A549 (cell line): ENCODE data around the gene HSD3B2. TPM values are rescaled to one million over a fixed set of nuclear protein-coding genes. Genes with fewer than 3 reads are reported as not detected.

Experiments
- ATAC-seq, 2 experiments: fragments of 200-7000 bp in 1 of 2; fragments of >200 bp in 1 of 2; cut with Nextera tagmentation in 1 of 2; cut with Tn5 transposase in 1 of 2; 3 replicates each; pipeline versions ENCODE4 v1.8.0 to v1.9.1; 2018 to 2020; ENCODE audit warnings: mild to moderate bottlenecking in 1 of 2, moderate library complexity in 1 of 2
- CTCF ChIA-PET: fragments of 300-600 bp; sonication (Branson Sonifier 250); formaldehyde crosslinking; extraction: SDS; loops from one replicate; lab custom pipeline; 2021; ENCODE audit warnings: antibody characterized with exemption, inconsistent platforms; lab: Yijun Ruan, JAX
- POLR2A ChIA-PET: fragments of 350-600 bp; formaldehyde crosslinking; extraction: SDS; loops from one replicate; lab custom pipeline; 2021; ENCODE audit warnings: antibody characterized with exemption, inconsistent platforms; lab: Yijun Ruan, JAX
- DNase-seq, 2 experiments: peaks; one replicate each; pipeline versions ENCODE4 v3.0.0 to v3.0.0-alpha.2; 2011 to 2016; ENCODE audit warnings: low read depth in 1 of 2, low spot score in 1 of 2
- FAIRE-seq: peaks from 2 replicates; lab custom pipeline; 2011; peaks lifted over from hg19 to GRCh38; lab: Jason Lieb, UNC
- H3K27ac ChIP-seq, 2 experiments: fragments of >200 bp; sonication (Bioruptor Twin); formaldehyde crosslinking; 3 replicates each; pipeline ENCODE4 v1.5.1; 2016 to 2017
- H3K4me1 ChIP-seq: fragments of >200 bp; sonication (Bioruptor Twin); formaldehyde crosslinking; 3 replicates; pipeline ENCODE4 v1.6.1; 2016
- H3K4me2 ChIP-seq: fragments of >200 bp; sonication (Bioruptor Twin); formaldehyde crosslinking; 3 replicates; pipeline ENCODE4 v1.6.1; 2016
- H3K4me3 ChIP-seq: fragments of >200 bp; sonication (Bioruptor Twin); formaldehyde crosslinking; 3 replicates; pipeline ENCODE4 v1.5.1; 2016
- H3K9me3 ChIP-seq: fragments of >200 bp; sonication (Bioruptor Twin); formaldehyde crosslinking; 3 replicates; pipeline ENCODE4 v1.6.1; 2016
- BHLHE40 ChIP-seq: IDR thresholded peaks from 2 replicates; pipeline ENCODE4 v1.6.1; 2012; ENCODE audit warnings: low read depth, low read length, inconsistent platforms
- CBX2 ChIP-seq: fragments of 200-600 bp; sonication (generic); IDR thresholded peaks from 2 replicates; pipeline ENCODE4 v1.6.1; 2016; ENCODE audit warnings: low read depth, mild to moderate bottlenecking, borderline replicate concordance
- CEBPB ChIP-seq, 2 experiments: fragments of >200 bp in 1 of 2; sonication (Bioruptor Twin) in 1 of 2; formaldehyde crosslinking in 1 of 2; IDR thresholded peaks; 2 replicates each; pipeline ENCODE4 v1.6.1; 2012 to 2016
- CHD2 ChIP-seq: fragments of 150-350 bp; IDR thresholded peaks from 2 replicates; pipeline ENCODE4 v1.6.1; 2014; ENCODE audit warnings: low read length; ENCODE audit not compliant: partially characterized antibody
- CHD4 ChIP-seq: fragments of 200-600 bp; sonication (generic); IDR thresholded peaks from 2 replicates; pipeline ENCODE4 v1.6.1; 2016; ENCODE audit warnings: antibody characterized with exemption, mild to moderate bottlenecking, borderline replicate concordance
- EHMT2 ChIP-seq: fragments of 200-600 bp; sonication (generic); IDR thresholded peaks from 2 replicates; pipeline ENCODE4 v1.6.1; 2016; ENCODE audit warnings: antibody characterized with exemption, low read depth, mild to moderate bottlenecking, moderate library complexity
- EP300 ChIP-seq, 2 experiments: fragments of >200 bp; sonication (Bioruptor Twin); formaldehyde crosslinking; IDR thresholded peaks; 2 replicates in 1 of 2; 3 replicates in 1 of 2; pipeline ENCODE4 v1.6.1; 2016 to 2017
- FOSL2 ChIP-seq, 2 experiments: fragments of 450-650 bp in 1 of 2; fragments of >200 bp in 1 of 2; sonication (Bioruptor Twin) in 1 of 2; formaldehyde crosslinking; IDR thresholded peaks; 2 replicates each; pipeline versions ENCODE4 v1.5.0 to v1.6.1; 2016 to 2020; ENCODE audit warnings: mild to moderate bottlenecking in 1 of 2, moderate library complexity in 1 of 2
- FOXS1 ChIP-seq: fragments of 250-450 bp; sonication (Bioruptor Pico); IDR thresholded peaks from 2 replicates; pipeline ENCODE4 v1.5.0; 2020; ENCODE audit warnings: mild to moderate bottlenecking, moderate library complexity
- HDAC2 ChIP-seq: fragments of 200-600 bp; sonication (generic); IDR thresholded peaks from 2 replicates; pipeline ENCODE4 v1.6.1; 2016
- HEYL ChIP-seq: fragments of 250-450 bp; sonication (Bioruptor Pico); IDR thresholded peaks from 2 replicates; pipeline ENCODE4 v1.8.0; 2021; ENCODE audit warnings: mild to moderate bottlenecking, moderate library complexity
- HOXA7 ChIP-seq: fragments of 250-450 bp; sonication (Bioruptor Pico); IDR thresholded peaks from 2 replicates; pipeline ENCODE4 v1.5.0; 2020; ENCODE audit warnings: mild to moderate bottlenecking, moderate library complexity
- HOXB5 ChIP-seq: fragments of 250-450 bp; sonication (Bioruptor Pico); IDR thresholded peaks from 2 replicates; pipeline ENCODE4 v1.5.0; 2020; ENCODE audit warnings: mild to moderate bottlenecking, moderate library complexity
- JUN ChIP-seq, 2 experiments: fragments of >200 bp; sonication (Bioruptor Twin); formaldehyde crosslinking; IDR thresholded peaks; 2 replicates in 1 of 2; 3 replicates in 1 of 2; pipeline ENCODE4 v1.6.1; 2016 to 2017
- JUNB ChIP-seq: fragments of >200 bp; sonication (Bioruptor Twin); formaldehyde crosslinking; IDR thresholded peaks from 2 replicates; pipeline ENCODE4 v1.6.1; 2016
- KDM1A ChIP-seq: fragments of 200-600 bp; sonication (generic); IDR thresholded peaks from 2 replicates; pipeline ENCODE4 v1.6.1; 2016; ENCODE audit warnings: low read depth, mild to moderate bottlenecking
- MAX ChIP-seq: IDR thresholded peaks from 2 replicates; pipeline ENCODE4 v1.6.1; 2012
- MYC ChIP-seq: IDR thresholded peaks from 2 replicates; pipeline ENCODE4 v1.6.1; 2012; ENCODE audit warnings: mild to moderate bottlenecking, inconsistent platforms, low read length, improper control_type of control experiment, borderline replicate concordance
- NFE2L2 ChIP-seq: fragments of 150-350 bp; conservative IDR thresholded peaks from 2 replicates; pipeline ENCODE4 v1.6.1; 2014; ENCODE audit warnings: low read length
- NPAS2 ChIP-seq: fragments of 250-450 bp; sonication (Bioruptor Pico); IDR thresholded peaks from 2 replicates; pipeline ENCODE4 v1.8.0; 2022; ENCODE audit warnings: mild to moderate bottlenecking, moderate library complexity, borderline replicate concordance
- NR3C1 ChIP-seq: fragments of >200 bp; sonication (Bioruptor Twin); formaldehyde crosslinking; IDR thresholded peaks from 3 replicates; pipeline ENCODE4 v1.6.1; 2017
- POLR2AphosphoS2 ChIP-seq: conservative IDR thresholded peaks from 2 replicates; pipeline ENCODE4 v1.6.1; 2012; ENCODE audit warnings: low read length, improper control_type of control experiment, inconsistent platforms
- RARB ChIP-seq: fragments of 250-450 bp; sonication (Bioruptor Pico); IDR thresholded peaks from 2 replicates; pipeline ENCODE4 v1.8.0; 2021; ENCODE audit warnings: mild to moderate bottlenecking, moderate library complexity
- RCOR1 ChIP-seq: fragments of 150-350 bp; IDR thresholded peaks from 2 replicates; pipeline ENCODE4 v1.6.1; 2014; ENCODE audit warnings: antibody characterized with exemption, low read length, low read depth
- RFX5 ChIP-seq: fragments of 450-650 bp; IDR thresholded peaks from 2 replicates; pipeline ENCODE4 v1.7.1; 2014; ENCODE audit warnings: antibody characterized with exemption, mild to moderate bottlenecking, moderate library complexity
- ZC3H11A ChIP-seq: fragments of 450-650 bp; IDR thresholded peaks from 2 replicates; pipeline ENCODE4 v1.6.1; 2014; ENCODE audit warnings: antibody characterized with exemption, mild to moderate bottlenecking
- ZFP36 ChIP-seq: fragments of 450-650 bp; IDR thresholded peaks from 2 replicates; pipeline ENCODE4 v1.6.1; 2014; ENCODE audit warnings: borderline replicate concordance; ENCODE audit not compliant: partially characterized antibody
- WGBS: methylation state at CpG from one replicate; pipeline ENCODE4 v1.1.6; 2017; ENCODE audit errors: missing lambda C conversion rate; 5-methylcytosine and 5-hydroxymethylcytosine counted together
- polyA plus RNA-seq, 4 experiments: library from polyadenylated mRNA; depleted of rRNA in 3 of 4; stranded (reverse); fragments of >200 nt; fragmentation: RNase III in 1 of 4; extraction: RNeasy Plus Mini Kit Qiagen cat#74134 plus additional on column Dnase treatment in 1 of 4; gene quantifications; 2 replicates in 3 of 4; 3 replicates in 1 of 4; pipeline ENCODE4 v1.2.3, GENCODE V29; 2011 to 2017
- TF ChIP-seq, protein P1 (sequence below): IDR thresholded peaks from 2 replicates; pipeline ENCODE4 v1.6.1; 2012

The HSD3B2 gene
- polyA plus RNA-seq, 2 of the 4 experiments (the other 2 are of a cell fraction) = not detected

GRCh38 chr1:119385650-119386049 lies 29.3 kb upstream of the HSD3B2 start:
- DNase-seq (no peak), FAIRE-seq (no peak), ATAC-seq (no peak)
- TF ChIP-seq HEYL (CRISPR knock-in tag) (no peak), HDAC2 (no peak), RARB (CRISPR knock-in tag) (no peak), JUNB (no peak), ZC3H11A (no peak), NFE2L2 (no peak)
- TF ChIP-seq, protein P1, sequence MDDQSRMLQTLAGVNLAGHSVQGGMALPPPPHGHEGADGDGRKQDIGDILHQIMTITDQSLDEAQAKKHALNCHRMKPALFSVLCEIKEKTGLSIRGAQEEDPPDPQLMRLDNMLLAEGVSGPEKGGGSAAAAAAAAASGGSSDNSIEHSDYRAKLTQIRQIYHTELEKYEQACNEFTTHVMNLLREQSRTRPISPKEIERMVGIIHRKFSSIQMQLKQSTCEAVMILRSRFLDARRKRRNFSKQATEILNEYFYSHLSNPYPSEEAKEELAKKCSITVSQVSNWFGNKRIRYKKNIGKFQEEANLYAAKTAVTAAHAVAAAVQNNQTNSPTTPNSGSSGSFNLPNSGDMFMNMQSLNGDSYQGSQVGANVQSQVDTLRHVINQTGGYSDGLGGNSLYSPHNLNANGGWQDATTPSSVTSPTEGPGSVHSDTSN = no peak
- Histone ChIP-seq H3K4me1 (no peaks in the 10 kb centered on the region), H3K9me3 (no peaks in the 10 kb centered on the region), H3K4me3 (no peak overlapping the region), H3K27ac (no peak overlapping the region), H3K4me2 (no peak overlapping the region)
- ChIA-PET POLR2A (no interaction called here), CTCF (interaction anchor here (1.2 kb wide), 1 partner anchor 18 kb away, joined by 3 read pairs; no protein-coding TSS in a partner anchor)
- WGBS = 70% methylated on average over 1 of the region's 1 CpG

DNA sequence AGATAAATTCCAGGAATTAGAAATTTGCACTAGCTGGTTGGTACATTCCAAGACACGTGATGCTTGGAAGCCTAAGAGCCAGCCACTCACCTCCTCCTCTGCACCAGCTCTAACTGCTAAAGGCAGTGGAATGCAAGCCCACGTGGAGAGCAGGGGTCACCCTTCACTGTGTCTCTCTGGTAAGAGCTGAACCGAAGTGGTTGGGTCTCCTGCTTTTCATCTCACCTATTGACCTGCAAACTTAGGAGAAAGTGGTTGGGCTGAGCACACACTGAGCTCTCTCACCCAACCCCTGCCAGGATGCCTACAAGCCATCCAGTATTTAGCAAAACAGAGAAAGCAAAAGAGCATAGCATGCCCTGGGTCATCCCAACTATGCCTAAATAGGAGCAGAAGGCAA lies 27.1 kb upstream of the HSD3B2 start:
- DNase-seq (no peak), FAIRE-seq (no peak), ATAC-seq (no peak)
- Histone ChIP-seq H3K4me3 (no peak overlapping the region), H3K27ac (no peak overlapping the region), H3K4me2 (no peak overlapping the region), H3K4me1 (no peaks in the 10 kb centered on the region), H3K9me3 (no peaks in the 10 kb centered on the region)
- CTCF ChIA-PET = no interaction called here
- 6% methylated on average over 2 of the region's 3 CpGs for WGBS
- TF ChIP-seq NPAS2 (CRISPR knock-in tag) = no peak
- no peak for TF ChIP-seq HDAC2
- TF ChIP-seq POLR2AphosphoS2 = no peak
- no peak for TF ChIP-seq KDM1A
- no peak for TF ChIP-seq FOSL2 (IDR thresholded peaks at IDR 0.05)
- TF ChIP-seq FOSL2 (CRISPR knock-in tag; IDR thresholded peaks at IDR 0.05) = no peak
- no peak for TF ChIP-seq CEBPB (IDR thresholded peaks at IDR 0.05)
- TF ChIP-seq, protein P1 = no peak
- no peak for TF ChIP-seq EP300 (IDR thresholded peaks at IDR 0.05)
- no peak for TF ChIP-seq EHMT2
- TF ChIP-seq HOXA7 (CRISPR knock-in tag) = no peak
- TF ChIP-seq CBX2 = no peak
- no peak for TF ChIP-seq HEYL (CRISPR knock-in tag)
- TF ChIP-seq FOXS1 (CRISPR knock-in tag) = no peak
- no peak for TF ChIP-seq CHD4
- no peak for TF ChIP-seq MAX
- no peak for TF ChIP-seq JUN (IDR thresholded peaks at IDR 0.05)
- no peak for TF ChIP-seq HOXB5 (CRISPR knock-in tag)
- no peak for TF ChIP-seq RCOR1
- no peak for TF ChIP-seq NR3C1
- TF ChIP-seq RFX5 = no peak
- POLR2A ChIA-PET = no interaction called here

GRCh38 chr1:119388450-119388849 lies 26.5 kb upstream of the HSD3B2 start:
- TF ChIP-seq MYC (no peak), ZFP36 (no peak), FOSL2 (IDR thresholded peaks at IDR 0.05) (no peak), FOSL2 (CRISPR knock-in tag; IDR thresholded peaks at IDR 0.05) (no peak), BHLHE40 (no peak), CHD2 (no peak)
- DNase-seq (no peak), ATAC-seq (no peak), FAIRE-seq (no peak)
- H3K9me3 ChIP-seq = no peaks in the 10 kb centered on the region
- POLR2A ChIA-PET = no interaction called here
- H3K4me1 ChIP-seq = no peaks in the 10 kb centered on the region
- no peak overlapping the region for H3K27ac ChIP-seq
- CTCF ChIA-PET = no interaction called here
- H3K4me2 ChIP-seq = no peak overlapping the region
- no peak overlapping the region for H3K4me3 ChIP-seq
- WGBS = 0% methylated on average over 1 of the region's 1 CpG
